H9 (cell line): ENCODE data around the gene SORCS2. TPM values are rescaled to one million over a fixed set of nuclear protein-coding genes. Genes with fewer than 3 reads are reported as not detected.

Experiments used
- DNase-seq: peaks from one replicate; pipeline ENCODE4 v3.0.0-alpha.2; 2017
- H2AFZ ChIP-seq: one replicate; pipeline ENCODE4 v1.6.1; 2013; ENCODE audit warnings: mild to moderate bottlenecking, low read length, control low read depth, moderate library complexity
- H2AK5ac ChIP-seq: 2 replicates; pipeline ENCODE4 v1.6.1; 2013; ENCODE audit warnings: low read length, control low read depth, mixed read lengths; ENCODE audit not compliant: insufficient read length
- H2BK120ac ChIP-seq: one replicate; pipeline ENCODE4 v1.6.1; 2013; ENCODE audit warnings: low read depth, mild to moderate bottlenecking, low read length, control low read depth, inconsistent platforms; ENCODE audit not compliant: poor library complexity, severe bottlenecking
- H2BK12ac ChIP-seq: 2 replicates; pipeline ENCODE4 v1.6.1; 2013; ENCODE audit warnings: low read length, control low read depth, mixed read lengths, low read depth; ENCODE audit not compliant: insufficient read length
- H2BK15ac ChIP-seq: 2 replicates; pipeline ENCODE4 v1.6.1; 2013; ENCODE audit warnings: low read depth, low read length, control low read depth
- H2BK20ac ChIP-seq: one replicate; pipeline ENCODE4 v1.6.1; 2013; ENCODE audit warnings: low read depth, mild to moderate bottlenecking, low read length, control low read depth, inconsistent platforms; ENCODE audit not compliant: poor library complexity, severe bottlenecking
- H2BK5ac ChIP-seq: 2 replicates; pipeline ENCODE4 v1.6.1; 2013; ENCODE audit warnings: low read length, control low read depth, mixed read lengths; ENCODE audit not compliant: insufficient read length
- H3K14ac ChIP-seq: 2 replicates; pipeline ENCODE4 v1.6.1; 2013; ENCODE audit warnings: low read length, control low read depth; ENCODE audit not compliant: insufficient read depth
- H3K18ac ChIP-seq: 2 replicates; pipeline ENCODE4 v1.6.1; 2013; ENCODE audit warnings: low read depth, mild to moderate bottlenecking, mixed read lengths, low read length, control low read depth; ENCODE audit not compliant: insufficient read length
- H3K23ac ChIP-seq: 2 replicates; pipeline ENCODE4 v1.6.1; 2013; ENCODE audit warnings: low read length, control low read depth, mixed read lengths, low read depth; ENCODE audit not compliant: insufficient read length
- H3K23me2 ChIP-seq: 2 replicates; pipeline ENCODE4 v1.6.1; 2013; ENCODE audit warnings: low read depth, mild to moderate bottlenecking, mixed read lengths, low read length, control low read depth; ENCODE audit not compliant: insufficient read length, poor library complexity, severe bottlenecking
- H3K27ac ChIP-seq: 2 replicates; pipeline ENCODE4 v1.5.1; 2013; ENCODE audit warnings: low read length, control low read depth, mixed read lengths, low read depth; ENCODE audit not compliant: insufficient read length
- H3K27me3 ChIP-seq: 2 replicates; pipeline ENCODE4 v1.6.1; 2013; ENCODE audit warnings: low read length, control low read depth, inconsistent platforms; ENCODE audit not compliant: insufficient read depth
- H3K4ac ChIP-seq: 2 replicates; pipeline ENCODE4 v1.6.1; 2013; ENCODE audit warnings: low read depth, mild to moderate bottlenecking, control low read depth, inconsistent platforms, low read length, moderate library complexity
- H3K4me1 ChIP-seq: 2 replicates; pipeline ENCODE4 v1.6.1; 2013; ENCODE audit warnings: low read length, control low read depth, inconsistent platforms; ENCODE audit not compliant: insufficient read depth
- H3K4me2 ChIP-seq: 2 replicates; pipeline ENCODE4 v1.6.1; 2013; ENCODE audit warnings: low read length, control low read depth, mixed read lengths; ENCODE audit not compliant: insufficient read length, insufficient read depth
- H3K56ac ChIP-seq: 2 replicates; pipeline ENCODE4 v1.6.1; 2013; ENCODE audit warnings: low read depth, mild to moderate bottlenecking, mixed read lengths, low read length, control low read depth; ENCODE audit not compliant: insufficient read length
- H3K79me1 ChIP-seq: 2 replicates; pipeline ENCODE4 v1.6.1; 2013; ENCODE audit warnings: low read depth, mild to moderate bottlenecking, moderate library complexity, low read length, control low read depth, inconsistent platforms; ENCODE audit not compliant: insufficient read depth, poor library complexity, severe bottlenecking
- H3K79me2 ChIP-seq: 2 replicates; pipeline ENCODE4 v1.6.1; 2013; ENCODE audit warnings: low read length, control low read depth, inconsistent platforms; ENCODE audit not compliant: insufficient read depth
- H3K9ac ChIP-seq: 2 replicates; pipeline ENCODE4 v1.6.1; 2013; ENCODE audit warnings: low read length, control low read depth, mixed read lengths; ENCODE audit not compliant: insufficient read length; ENCODE audit errors: extremely low read depth
- H3K9me3 ChIP-seq: one replicate; pipeline ENCODE4 v1.6.1; 2013; ENCODE audit warnings: low read depth, low read length, inconsistent platforms; ENCODE audit not compliant: control insufficient read depth
- H3T11ph ChIP-seq: one replicate; pipeline ENCODE4 v1.6.1; 2013; ENCODE audit warnings: mild to moderate bottlenecking, low read length, control low read depth, inconsistent platforms
- H4K20me1 ChIP-seq: one replicate; pipeline ENCODE4 v1.6.1; 2013; ENCODE audit not compliant: control insufficient read depth, insufficient read length, insufficient read depth
- H4K5ac ChIP-seq: 2 replicates; pipeline ENCODE4 v1.6.1; 2013; ENCODE audit warnings: low read depth, mild to moderate bottlenecking, mixed read lengths, low read length, control low read depth; ENCODE audit not compliant: insufficient read length
- H4K8ac ChIP-seq: replicated peaks from 2 replicates; pipeline ENCODE4 v1.6.1; 2013; ENCODE audit warnings: low read length, control low read depth, mixed read lengths, low read depth; ENCODE audit not compliant: insufficient read length
- H4K91ac ChIP-seq: 2 replicates; pipeline ENCODE4 v1.6.1; 2013; ENCODE audit warnings: low read depth, mild to moderate bottlenecking, moderate library complexity, mixed read lengths, low read length, control low read depth; ENCODE audit not compliant: insufficient read length
- H3K27ac Mint-ChIP-seq, 3 experiments: 2 replicates in 2 of 3; 3 replicates in 1 of 3; pipeline ENCODE4 v1.8.0; 2020 to 2021; ENCODE audit warnings: mixed read lengths in 3 of 3, mild to moderate bottlenecking in 1 of 3, moderate library complexity in 1 of 3
- H3K27me3 Mint-ChIP-seq: 2 replicates; pipeline ENCODE4 v1.8.0; 2021; ENCODE audit warnings: low read depth, mild to moderate bottlenecking, moderate library complexity, mixed read lengths
- H3K36me3 Mint-ChIP-seq, 3 experiments: 2 replicates in 2 of 3; 3 replicates in 1 of 3; pipeline ENCODE4 v1.8.0; 2020 to 2021; ENCODE audit warnings: low read depth in 3 of 3, mixed read lengths in 3 of 3; ENCODE audit not compliant: insufficient read depth in 1 of 3
- H3K4me1 Mint-ChIP-seq, 2 experiments: 2 replicates each; pipeline ENCODE4 v1.8.0; 2020; ENCODE audit warnings: mixed read lengths in 2 of 2
- H3K4me3 Mint-ChIP-seq, 2 experiments: 2 replicates in 1 of 2; 3 replicates in 1 of 2; pipeline ENCODE4 v1.8.0; 2020 to 2021; ENCODE audit warnings: mild to moderate bottlenecking in 2 of 2, mixed read lengths in 2 of 2, moderate library complexity in 1 of 2
- H3K9me3 Mint-ChIP-seq, 2 experiments: 2 replicates in 1 of 2; 3 replicates in 1 of 2; pipeline ENCODE4 v1.8.0; 2020; ENCODE audit warnings: mild to moderate bottlenecking in 2 of 2, mixed read lengths in 2 of 2, moderate library complexity in 1 of 2
- WGBS: extraction: QIAGEN DNeasy Blood & Tissue Kit; methylation state at CpG from one replicate; pipeline ENCODE4 v1.1.7; 2013; ENCODE audit warnings: missing lambda C conversion rate, low lambda C conversion rate, mixed read lengths; ENCODE audit not compliant: insufficient read length; ENCODE audit errors: extremely low coverage; 5-methylcytosine and 5-hydroxymethylcytosine counted together
- total RNA-seq: library from RNA; stranded (reverse); gene quantifications from 2 replicates; pipeline ENCODE4 v1.2.1, GENCODE V29; 2021
- TF ChIP-seq, protein P1 (sequence below): fragments of 200-600 bp; sonication (generic); conservative IDR thresholded peaks from 3 replicates; pipeline ENCODE4 v1.8.0; 2021; ENCODE audit warnings: antibody characterized with exemption, mild to moderate bottlenecking

The SORCS2 gene
- total RNA-seq, 1 experiment from 2014 or later: 0.57 TPM

DNA sequence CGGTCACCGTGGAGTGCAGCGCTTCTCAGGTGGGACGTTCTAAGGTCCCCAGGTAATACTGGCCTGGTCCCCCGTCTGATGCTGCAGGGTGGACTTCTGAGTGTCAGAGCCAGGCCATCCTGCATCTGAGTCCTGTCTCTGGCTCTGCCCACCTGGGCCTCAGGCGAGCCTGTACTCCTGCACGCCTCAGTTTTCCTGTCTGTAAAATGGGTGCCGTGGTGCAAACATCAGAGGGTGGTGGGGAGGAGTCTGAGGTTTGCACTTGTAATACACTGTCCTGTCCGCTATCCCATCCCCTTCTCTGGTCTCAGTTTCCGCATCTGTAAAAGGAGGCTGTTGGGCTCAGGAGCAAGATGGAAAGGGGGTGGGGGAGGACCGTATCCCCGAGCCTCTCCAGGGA, 41.3 kb downstream of the SORCS2 start:
- H3K79me2 ChIP-seq: no peaks in the 10 kb centered on the region
- H3K4ac ChIP-seq: no peak overlapping the region
- no peak overlapping the region for H3K4me2 ChIP-seq
- H3K9me3 Mint-ChIP-seq: peaks cover 2 to 4% of the 10 kb centered on the region in 2 experiments; a peak in 4 of 5 replicates
- H3K36me3 Mint-ChIP-seq: peaks cover 0 to 2% (median 0%) of the 10 kb centered on the region in 3 experiments; a peak in 1 of 7 replicates
- no peak overlapping the region for H3K56ac ChIP-seq
- H4K8ac ChIP-seq: no peak overlapping the region
- no peak overlapping the region for H4K5ac ChIP-seq
- H2AK5ac ChIP-seq: no peak overlapping the region
- no CpG with 5 or more reads among the region's 12 CpGs for WGBS
- H2BK15ac ChIP-seq: no peak overlapping the region
- no peak overlapping the region for H2AFZ ChIP-seq
- no peak overlapping the region for H2BK12ac ChIP-seq
- H4K20me1 ChIP-seq: no peaks in the 10 kb centered on the region
- H3K79me1 ChIP-seq: no peaks in the 10 kb centered on the region
- no peak overlapping the region for H2BK5ac ChIP-seq
- H2BK20ac ChIP-seq: no peak overlapping the region
- H3K4me3 Mint-ChIP-seq: no peak overlapping the region
- no peak overlapping the region for H2BK120ac ChIP-seq
- H3K4me1 Mint-ChIP-seq: no peaks in the 10 kb centered on the region
- H3K14ac ChIP-seq: no peak overlapping the region
- no peaks in the 10 kb centered on the region for H3K27me3 ChIP-seq
- no peak overlapping the region for H4K91ac ChIP-seq
- H3K23ac ChIP-seq: no peak overlapping the region
- H3K27ac Mint-ChIP-seq: no peak overlapping the region
- no peaks in the 10 kb centered on the region for H3K9me3 ChIP-seq
- TF ChIP-seq, protein P1, sequence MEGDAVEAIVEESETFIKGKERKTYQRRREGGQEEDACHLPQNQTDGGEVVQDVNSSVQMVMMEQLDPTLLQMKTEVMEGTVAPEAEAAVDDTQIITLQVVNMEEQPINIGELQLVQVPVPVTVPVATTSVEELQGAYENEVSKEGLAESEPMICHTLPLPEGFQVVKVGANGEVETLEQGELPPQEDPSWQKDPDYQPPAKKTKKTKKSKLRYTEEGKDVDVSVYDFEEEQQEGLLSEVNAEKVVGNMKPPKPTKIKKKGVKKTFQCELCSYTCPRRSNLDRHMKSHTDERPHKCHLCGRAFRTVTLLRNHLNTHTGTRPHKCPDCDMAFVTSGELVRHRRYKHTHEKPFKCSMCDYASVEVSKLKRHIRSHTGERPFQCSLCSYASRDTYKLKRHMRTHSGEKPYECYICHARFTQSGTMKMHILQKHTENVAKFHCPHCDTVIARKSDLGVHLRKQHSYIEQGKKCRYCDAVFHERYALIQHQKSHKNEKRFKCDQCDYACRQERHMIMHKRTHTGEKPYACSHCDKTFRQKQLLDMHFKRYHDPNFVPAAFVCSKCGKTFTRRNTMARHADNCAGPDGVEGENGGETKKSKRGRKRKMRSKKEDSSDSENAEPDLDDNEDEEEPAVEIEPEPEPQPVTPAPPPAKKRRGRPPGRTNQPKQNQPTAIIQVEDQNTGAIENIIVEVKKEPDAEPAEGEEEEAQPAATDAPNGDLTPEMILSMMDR: no peak
- H3K27me3 Mint-ChIP-seq: no peaks in the 10 kb centered on the region; the same call in 1 of the 2 replicates
- no peak overlapping the region for H3K9ac ChIP-seq
- no peak overlapping the region for H3T11ph ChIP-seq
- no peaks in the 10 kb centered on the region for H3K23me2 ChIP-seq
- no peaks in the 10 kb centered on the region for H3K4me1 ChIP-seq
- DNase-seq: no peak
- H3K27ac ChIP-seq: no peak overlapping the region
- H3K18ac ChIP-seq: no peak overlapping the region
